Ectodermal cell (in vitro differentiated cells): ENCODE measurements around the gene RAPGEF1.

ENCODE experiments used
- H3K27ac ChIP-seq: 2 replicates; pipeline ENCODE4 v1.7.0; 2013; ENCODE audit warnings: mild to moderate bottlenecking, low read depth, low read length; ENCODE audit not compliant: insufficient read depth, poor library complexity, severe bottlenecking
- H3K27me3 ChIP-seq: 2 replicates; pipeline ENCODE4 v1.7.0; 2013; ENCODE audit warnings: mild to moderate bottlenecking, low read length; ENCODE audit not compliant: insufficient read depth, control insufficient read depth, poor library complexity, severe bottlenecking
- H3K36me3 ChIP-seq: one replicate; pipeline ENCODE4 v1.7.0; 2013; ENCODE audit warnings: low read length; ENCODE audit not compliant: control insufficient read depth, insufficient read depth
- H3K4me1 ChIP-seq: one replicate; pipeline ENCODE4 v1.7.0; 2013; ENCODE audit warnings: low read length; ENCODE audit not compliant: control insufficient read depth, insufficient read depth
- H3K4me3 ChIP-seq: 2 replicates; pipeline ENCODE4 v1.7.0; 2013; ENCODE audit warnings: low read depth, low read length, control low read depth; ENCODE audit not compliant: insufficient read depth
- H3K9me3 ChIP-seq: 2 replicates; pipeline ENCODE4 v1.7.0; 2013; ENCODE audit warnings: mild to moderate bottlenecking, low read length, moderate library complexity; ENCODE audit not compliant: control insufficient read depth
- WGBS, 2 experiments: methylation state at CpG; one replicate each; pipeline ENCODE4 v1.1.7; 2013; ENCODE audit warnings: missing lambda C conversion rate in 2 of 2; 5-methylcytosine and 5-hydroxymethylcytosine counted together

Gene RAPGEF1

GRCh38 chr9:131601683-131602181 lies 138.1 kb downstream of the RAPGEF1 start:
- Histone ChIP-seq H3K27me3 (no peaks in the 10 kb centered on the region), H3K27ac (no peak overlapping the region), H3K9me3 (no peaks in the 10 kb centered on the region), H3K4me1 (peaks cover 13% of the 10 kb centered on the region), H3K4me3 (no peak overlapping the region), H3K36me3 (no peaks in the 10 kb centered on the region)
- WGBS, 2 experiments: 95 to 96% methylated on average over 14 of the region's 14 CpGs

- 93% methylated on average over 17 of the region's 17 CpGs for WGBS, 2 experiments
- Histone ChIP-seq H3K9me3 (no peaks in the 10 kb centered on the region), H3K27ac (no peak overlapping the region), H3K27me3 (no peaks in the 10 kb centered on the region), H3K36me3 (no peaks in the 10 kb centered on the region), H3K4me1 (no peaks in the 10 kb centered on the region), H3K4me3 (no peak overlapping the region)
These were observed 141.8 kb downstream of the RAPGEF1 start for GRCh38 chr9:131598121-131598520.

- H3K4me3 ChIP-seq: no peak overlapping the region
- no peak overlapping the region for H3K27ac ChIP-seq
- H3K36me3 ChIP-seq: no peaks in the 10 kb centered on the region
These were observed 142.6 kb downstream of the RAPGEF1 start for GRCh38 chr9:131597246-131597645.

GRCh38 chr9:131596430-131596743 lies 143.5 kb downstream of the RAPGEF1 start:
- H3K27ac ChIP-seq: no peak overlapping the region
- H3K36me3 ChIP-seq: no peaks in the 10 kb centered on the region
- 91 to 96% methylated on average over 4 of the region's 4 CpGs for WGBS, 2 experiments
- no peak overlapping the region for H3K4me3 ChIP-seq
- H3K27me3 ChIP-seq: no peaks in the 10 kb centered on the region
- no peaks in the 10 kb centered on the region for H3K4me1 ChIP-seq
- H3K9me3 ChIP-seq: no peaks in the 10 kb centered on the region

More at GRCh38 chr9:131597246-131597645, 142.6 kb downstream of the RAPGEF1 start:
- Histone ChIP-seq H3K4me1 (no peaks in the 10 kb centered on the region), H3K27me3 (no peaks in the 10 kb centered on the region), H3K9me3 (no peaks in the 10 kb centered on the region)
- WGBS, 2 experiments: 87 to 89% methylated on average over 7 of the region's 7 CpGs

- WGBS, 2 experiments: 94% methylated on average over 20 of the region's 20 CpGs
- H3K4me1 ChIP-seq: no peaks in the 10 kb centered on the region
These were observed 144.0 kb downstream of the RAPGEF1 start for GRCh38 chr9:131595696-131596429.

GRCh38 chr9:131594906-131595665 lies 144.8 kb downstream of the RAPGEF1 start:
- H3K4me3 ChIP-seq: no peak overlapping the region
- 91 to 92% methylated on average over 20 of the region's 20 CpGs for WGBS, 2 experiments
- H3K36me3 ChIP-seq: no peaks in the 10 kb centered on the region

More at GRCh38 chr9:131595696-131596429, 144.0 kb downstream of the RAPGEF1 start:
- Histone ChIP-seq H3K27me3 (no peaks in the 10 kb centered on the region), H3K4me3 (no peak overlapping the region), H3K27ac (no peak overlapping the region), H3K36me3 (no peaks in the 10 kb centered on the region), H3K9me3 (no peaks in the 10 kb centered on the region)

GRCh38 chr9:131593936-131594665 lies 145.8 kb downstream of the RAPGEF1 start:
- Histone ChIP-seq H3K4me1 (no peaks in the 10 kb centered on the region), H3K27me3 (no peaks in the 10 kb centered on the region), H3K36me3 (no peaks in the 10 kb centered on the region), H3K9me3 (no peaks in the 10 kb centered on the region), H3K27ac (no peak overlapping the region), H3K4me3 (no peak overlapping the region)
- WGBS, 2 experiments: 95% methylated on average over 21 of the region's 21 CpGs

More at GRCh38 chr9:131594906-131595665, 144.8 kb downstream of the RAPGEF1 start:
- Histone ChIP-seq H3K9me3 (no peaks in the 10 kb centered on the region), H3K27me3 (no peaks in the 10 kb centered on the region), H3K27ac (no peak overlapping the region), H3K4me1 (no peaks in the 10 kb centered on the region)

- Histone ChIP-seq H3K4me3 (no peak overlapping the region), H3K4me1 (no peaks in the 10 kb centered on the region), H3K36me3 (no peaks in the 10 kb centered on the region), H3K27ac (no peak overlapping the region), H3K27me3 (no peaks in the 10 kb centered on the region), H3K9me3 (no peaks in the 10 kb centered on the region)
- 92 to 93% methylated on average over 15 of the region's 15 CpGs for WGBS, 2 experiments
These were observed 146.6 kb downstream of the RAPGEF1 start for GRCh38 chr9:131593091-131593820.

- no peak overlapping the region for H3K4me3 ChIP-seq
- no peaks in the 10 kb centered on the region for H3K9me3 ChIP-seq
- H3K27ac ChIP-seq: no peak overlapping the region
- H3K4me1 ChIP-seq: no peaks in the 10 kb centered on the region
- H3K36me3 ChIP-seq: no peaks in the 10 kb centered on the region
- WGBS, 2 experiments: 88 to 89% methylated on average over 6 of the region's 6 CpGs
- no peaks in the 10 kb centered on the region for H3K27me3 ChIP-seq
These were observed 148.0 kb downstream of the RAPGEF1 start for GRCh38 chr9:131591845-131592208.
